Suppressor macrophage treated with lipopolysaccharide for 1 hour (primary cell): ENCODE data around the gene NDN.
"Not testable (repeated sequence)": the region's sequence is repeated elsewhere in the genome, so short reads cannot be mapped to it uniquely, and the experiment has no call there.

Experiments used
- DNase-seq, 3 donors: peaks; one replicate each; pipeline ENCODE4 v3.0.0-alpha.2; 2020 to 2022

The NDN gene

DNA sequence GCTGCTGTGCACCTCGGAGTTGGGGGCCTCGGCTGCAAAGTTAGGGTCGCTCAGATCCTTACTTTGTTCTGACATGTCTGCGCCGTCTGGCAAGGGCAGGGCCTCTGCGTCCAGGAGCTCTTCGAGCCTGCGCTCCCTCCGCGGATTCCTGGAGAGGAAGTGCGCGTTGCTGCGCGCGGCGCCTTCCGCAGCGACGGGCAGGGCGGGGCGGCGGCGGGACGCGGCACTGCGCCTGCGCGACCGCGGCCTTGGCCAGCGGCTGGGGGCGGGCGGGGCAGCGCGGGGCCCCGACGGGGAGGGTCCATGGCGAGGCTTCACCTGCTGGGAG lies at the start of gene NDN:
NDN (minus strand) TSS at position 163 of the 328 bp plus-strand sequence; CDS start at position 75, 88 bp downstream.
- peak; percentile 39 to 55 (median 46) for DNase-seq

GRCh38 chr15:23736033-23736673 lies 49.0 kb upstream of the NDN start:
- DNase-seq = no peak

- no peak for DNase-seq
These were observed 47.8 kb upstream of the NDN start for GRCh38 chr15:23734862-23735261.

GRCh38 chr15:23713874-23714656 lies 27.0 kb upstream of the NDN start:
- not testable (repeated sequence) for DNase-seq

DNA sequence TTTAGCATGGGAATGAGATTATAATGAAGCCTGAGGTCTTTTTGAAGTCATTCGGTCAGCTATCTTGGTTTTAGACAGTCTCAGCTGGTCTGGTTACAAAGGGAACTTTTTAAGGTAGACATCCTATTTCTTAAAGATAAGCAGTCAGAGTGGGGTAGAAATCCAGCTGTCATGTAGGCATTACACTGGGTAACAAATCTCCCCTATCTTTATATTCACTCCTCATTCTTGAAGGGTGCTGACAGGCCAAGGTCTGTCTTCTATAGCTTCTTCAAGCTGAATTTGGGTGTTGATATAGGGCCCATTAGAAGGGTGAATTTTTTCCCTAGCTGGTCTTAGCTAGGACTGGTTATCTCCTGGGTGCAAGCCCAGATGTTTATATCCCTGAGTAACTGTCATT lies 21.2 kb upstream of the NDN start:
- no peak for DNase-seq

- DNase-seq = no peak
These were observed 8.2 kb upstream of the NDN start for GRCh38 chr15:23695282-23695681.

DNA sequence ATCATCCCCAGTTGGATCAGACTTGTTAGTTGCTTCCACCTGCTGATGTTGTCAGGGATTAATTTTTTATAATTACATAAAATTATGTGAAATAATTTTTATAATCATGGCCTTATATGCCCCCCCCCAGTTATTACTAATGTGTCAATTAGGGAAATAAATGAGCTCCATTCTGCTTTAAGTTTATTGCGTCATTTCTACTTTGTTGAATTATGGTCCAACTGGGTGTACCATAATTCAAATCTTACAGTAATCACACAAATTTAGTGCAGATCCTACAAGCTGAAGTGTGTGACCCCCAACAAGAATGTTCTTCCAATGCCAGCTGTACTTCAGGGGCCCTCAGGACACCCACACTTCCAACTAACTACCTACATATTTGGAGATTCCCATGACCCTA lies 7.5 kb upstream of the NDN start:
- no peak for DNase-seq

DNA sequence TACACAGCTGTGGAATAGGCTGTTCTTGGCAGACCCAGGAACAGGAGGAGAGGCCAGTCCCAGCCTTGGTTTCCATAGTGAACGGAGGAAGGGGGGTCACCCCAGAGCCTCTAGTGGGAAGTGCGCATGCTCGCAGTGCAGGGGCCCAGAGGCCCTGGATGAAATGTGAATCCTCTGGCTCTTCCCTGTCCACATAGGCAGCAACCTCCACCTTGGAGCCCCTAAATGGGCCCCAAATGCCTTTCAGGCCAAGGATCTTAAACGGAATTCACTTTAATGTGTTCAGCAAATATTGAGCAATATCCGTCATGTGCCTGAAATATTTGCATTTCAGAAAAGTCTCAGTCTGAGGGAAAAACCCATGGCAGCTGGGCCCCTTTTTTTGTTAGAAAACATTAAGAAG lies 3.3 kb upstream of the NDN start:
- DNase-seq = peak in 1 of 3 donors; percentile 2

DNA sequence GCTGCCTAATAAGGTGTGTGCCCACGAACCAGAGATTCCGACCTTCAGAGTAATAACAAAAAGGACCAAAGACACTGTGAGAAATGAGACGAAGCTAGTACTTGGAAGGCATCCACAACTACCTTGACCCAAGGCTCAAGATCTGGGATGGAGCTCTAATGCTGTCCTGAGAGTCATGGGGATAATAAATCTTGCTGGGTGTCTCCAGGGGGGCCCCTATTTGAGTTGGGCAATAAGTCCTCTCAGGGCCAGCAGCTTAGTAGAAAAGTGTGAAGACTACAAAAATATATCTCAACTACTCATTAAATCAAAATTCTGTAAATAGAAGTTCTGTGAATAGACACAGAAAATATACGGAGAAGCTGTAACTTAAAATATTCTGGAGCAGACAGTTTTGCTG lies 2.9 kb upstream of the NDN start:
- DNase-seq = no peak

- no peak for DNase-seq
These were observed 501 bp downstream of the NDN start for GRCh38 chr15:23686466-23687142.

GRCh38 chr15:23671481-23671880 lies 15.6 kb downstream of the NDN start:
- no peak for DNase-seq

- no peak for DNase-seq
These were observed 16.1 kb downstream of the NDN start for GRCh38 chr15:23670970-23671369.

GRCh38 chr15:23663232-23663631 lies 23.9 kb downstream of the NDN start:
- no peak for DNase-seq

- DNase-seq = peak; percentile 15 to 25 (median 24)
These were observed 38.1 kb downstream of the NDN start for GRCh38 chr15:23648920-23649515.

DNA sequence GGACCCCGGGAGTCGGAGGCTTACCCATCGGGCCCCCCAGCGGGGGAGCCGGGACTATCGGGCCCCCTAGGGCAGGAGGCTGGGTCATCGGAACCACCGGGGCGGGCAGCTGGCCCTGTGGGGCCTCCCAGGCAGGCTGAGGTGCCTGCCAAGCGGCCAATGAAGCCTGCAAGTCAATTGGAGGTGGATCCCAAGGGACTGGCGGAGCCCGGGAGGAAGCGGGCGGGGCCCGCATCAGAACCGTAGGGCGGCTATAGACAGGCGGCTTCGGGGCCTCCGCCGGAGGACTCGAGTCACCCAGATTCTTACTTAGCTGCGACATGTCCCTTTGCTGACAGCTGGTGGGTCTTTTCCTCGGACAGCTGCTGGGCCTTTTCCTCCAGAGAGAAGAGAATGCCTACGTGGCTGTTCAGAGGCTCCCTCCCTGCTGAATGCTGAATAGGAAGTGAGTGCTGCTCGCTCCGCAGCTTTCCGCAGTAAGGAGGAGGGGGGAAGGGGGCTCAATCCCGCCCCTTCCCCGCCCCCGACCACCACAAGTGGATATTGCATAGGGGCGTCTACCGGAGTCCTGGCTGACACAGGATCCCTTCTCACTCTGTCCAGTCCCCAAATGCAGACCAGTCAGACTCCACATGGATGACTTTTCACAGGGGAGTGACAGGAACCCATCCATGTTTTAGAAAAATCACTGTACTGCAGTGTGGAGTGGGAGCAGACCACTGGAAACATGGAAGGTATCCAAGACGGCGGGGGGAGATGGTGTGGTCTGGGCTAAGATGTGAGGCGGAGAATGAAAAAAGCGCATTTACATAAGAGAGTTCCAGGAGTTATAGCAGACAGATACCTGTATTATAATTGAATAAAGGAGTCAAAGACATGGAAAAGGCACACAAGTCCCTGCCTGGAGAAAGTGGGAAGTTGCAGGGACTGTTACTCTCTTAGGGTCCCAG lies 39.4 kb downstream of the NDN start, which contains the start of gene MAGEL2:
MAGEL2 (minus strand) TSS at position 447 of the 950 bp plus-strand sequence; CDS start at position 322, 125 bp downstream.
- DNase-seq = no peak

DNA sequence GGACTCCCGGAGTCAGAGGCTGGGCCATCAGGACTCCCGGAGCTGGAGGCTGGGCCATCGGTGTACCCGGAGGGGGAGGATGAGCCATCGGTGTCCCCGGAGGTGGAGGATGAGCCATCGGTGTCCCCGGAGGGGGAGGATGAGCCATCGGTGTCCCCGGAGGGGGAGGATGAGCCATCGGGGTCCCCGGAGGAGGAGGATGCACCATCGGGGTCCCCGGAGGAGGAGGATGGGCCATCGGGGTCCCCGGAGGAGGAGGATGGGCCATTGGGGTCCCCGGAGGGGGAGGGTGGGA lies 40.2 kb downstream of the NDN start:
- no peak for DNase-seq

DNA sequence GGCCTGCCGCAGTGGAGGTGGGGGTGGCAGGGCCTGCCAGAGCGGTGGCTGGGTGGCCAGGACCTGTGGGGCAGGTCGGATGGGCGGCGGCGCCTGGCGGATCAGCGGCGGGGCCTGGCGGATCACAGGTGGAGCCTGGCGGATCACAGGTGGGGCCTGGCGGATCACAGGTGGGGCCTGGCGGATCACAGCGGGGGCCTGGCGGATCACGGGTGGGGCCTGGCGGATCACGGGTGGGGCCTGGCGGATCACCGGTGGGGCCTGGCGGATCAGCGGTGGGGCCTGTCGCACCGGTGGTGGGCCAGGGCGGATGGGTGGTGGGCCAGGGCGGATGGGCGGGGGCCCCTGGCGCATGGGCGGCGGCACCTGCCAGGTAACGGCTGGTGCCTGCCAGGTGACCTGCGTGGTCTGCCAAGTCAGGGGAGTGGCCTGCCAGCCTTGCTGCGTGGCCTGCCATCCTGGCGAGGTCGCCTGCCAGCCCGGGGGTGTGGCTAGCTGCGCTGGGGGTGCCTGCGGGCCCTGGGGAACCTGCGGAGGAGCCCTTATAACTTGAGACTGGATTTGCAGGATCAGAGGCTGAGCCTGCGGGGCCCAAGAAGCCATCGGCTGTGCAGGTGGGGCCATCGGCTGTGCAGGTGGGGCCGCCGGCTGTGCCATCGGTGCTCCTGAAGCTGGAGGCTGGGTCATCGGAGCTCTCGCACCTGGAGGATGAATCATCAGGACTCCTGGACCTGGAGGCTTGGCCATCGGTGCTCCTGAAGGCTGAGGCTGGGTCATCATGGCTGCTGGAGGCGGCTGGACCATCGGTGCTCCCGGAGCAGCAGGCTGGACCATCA lies 40.7 kb downstream of the NDN start:
- DNase-seq = no peak

GRCh38 chr15:23645371-23646164 lies 41.5 kb downstream of the NDN start:
- DNase-seq = no peak

DNA sequence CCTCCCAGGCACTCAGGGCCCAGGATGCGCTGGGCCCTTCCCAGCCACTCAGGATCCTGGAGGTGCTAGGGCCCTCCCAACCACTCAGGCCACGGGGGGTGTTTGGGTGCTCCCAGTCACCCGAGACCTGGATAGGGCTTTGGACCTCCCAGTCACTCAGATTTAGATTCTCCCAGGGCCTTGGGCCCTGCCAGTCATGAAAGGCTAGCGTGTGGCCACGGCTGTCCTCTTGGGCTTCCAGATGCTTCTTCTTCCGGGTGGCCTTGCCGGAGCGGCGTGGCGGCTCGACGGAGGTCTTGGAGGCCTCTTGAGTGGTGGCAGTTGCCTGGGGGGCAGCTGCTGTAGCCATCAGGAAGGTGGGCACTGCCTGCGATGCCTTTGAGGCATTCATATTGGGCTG lies 42.3 kb downstream of the NDN start:
- DNase-seq = no peak

DNA sequence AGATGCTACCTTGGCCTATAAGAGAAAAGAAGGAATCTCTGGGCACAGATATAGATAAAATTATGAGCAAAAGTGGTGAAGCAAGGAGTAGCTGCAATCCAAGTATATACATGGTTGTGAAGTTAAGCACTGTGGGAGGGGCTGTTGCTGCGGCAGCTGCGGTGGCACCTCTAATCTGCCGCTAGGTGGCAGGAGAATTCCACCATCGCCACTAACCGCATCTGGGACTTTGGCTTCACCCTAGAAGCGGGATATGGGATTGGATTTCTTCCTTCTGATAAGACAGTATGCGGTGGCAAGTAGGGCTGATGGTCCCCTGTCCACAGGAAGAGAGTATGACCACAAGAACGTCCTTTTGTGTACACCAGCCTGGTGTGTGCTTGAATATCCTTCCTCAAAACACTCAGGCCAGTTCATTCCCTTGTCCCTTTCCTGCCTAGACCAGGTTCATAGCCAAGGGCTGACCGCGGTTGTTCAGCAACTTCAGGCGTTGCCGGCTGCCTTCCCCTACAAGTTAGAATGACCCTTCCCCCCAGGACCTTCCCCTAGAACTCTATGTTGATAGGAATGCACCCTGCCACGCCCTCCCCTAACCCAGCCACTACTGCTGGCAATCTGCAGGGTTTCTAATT lies 44.6 kb downstream of the NDN start:
- DNase-seq = peak; percentile 57 to 64 (median 64)
